K562 (cell line): Measurements from ENCODE around the gene NEFH. TPM values are rescaled to one million over a fixed set of nuclear protein-coding genes. Genes with fewer than 3 reads are reported as not detected.

Source experiments
- ATAC-seq: fragments of 200-7000 bp; cut with Tn5 transposase; 3 replicates; pipeline ENCODE4 v1.9.1; 2020; ENCODE audit warnings: moderate library complexity
- BruUV-seq: library from RNA; stranded (reverse); fragments of 400-500 nt; replicated peaks from 2 replicates; lab custom pipeline; 2021; lab: Mats Ljungman, UMichigan
- CTCF ChIA-PET: fragments of 300-600 bp; formaldehyde crosslinking; extraction: SDS; loops from one replicate; lab custom pipeline; 2021; ENCODE audit warnings: low intra/inter-chr PET ratio; lab: Yijun Ruan, JAX
- POLR2A ChIA-PET: fragments of 300-600, 350-650 bp; sonication (Branson Sonifier 250); formaldehyde crosslinking; extraction: SDS; loops from one replicate; lab custom pipeline; 2021; ENCODE audit warnings: antibody characterized with exemption, inconsistent platforms; lab: Yijun Ruan, JAX
- DNase-seq, 4 experiments: peaks; one replicate each; pipeline versions ENCODE4 v3.0.0 to v3.0.0-alpha.2; 2011 to 2018; ENCODE audit warnings: low spot score in 3 of 4, mixed read lengths in 3 of 4; ENCODE audit errors: extremely low read depth in 1 of 4
- FAIRE-seq: peaks from 2 replicates; lab custom pipeline; 2011; peaks lifted over from hg19 to GRCh38; lab: Jason Lieb, UNC
- H2AFZ ChIP-seq: 2 replicates; pipeline ENCODE4 v1.6.0; 2011; ENCODE audit warnings: low read depth, low read length, control low read depth, inconsistent platforms
- H3K27ac ChIP-seq: fragments of 200-600 bp; 3 replicates; pipeline ENCODE4 v1.8.0; 2011; ENCODE audit warnings: low read depth, mild to moderate bottlenecking, control low read depth, inconsistent platforms, low read length, moderate library complexity, mixed read lengths; ENCODE audit errors: extremely low read depth
- H3K27me3 ChIP-seq, 2 experiments: fragments of 300-600 bp in 1 of 2; 2 replicates in 1 of 2; 3 replicates in 1 of 2; pipeline versions ENCODE4 v1.6.0 to v1.8.0; 2011; ENCODE audit warnings: inconsistent platforms in 2 of 2, low read length in 2 of 2, mild to moderate bottlenecking in 1 of 2, mixed read lengths in 1 of 2, moderate library complexity in 1 of 2; ENCODE audit not compliant: control insufficient read depth in 2 of 2, insufficient read depth in 2 of 2
- H3K36me3 ChIP-seq: fragments of 300-600 bp; 3 replicates; pipeline ENCODE4 v1.8.0; 2011; ENCODE audit warnings: mild to moderate bottlenecking, low read length, inconsistent platforms; ENCODE audit not compliant: control insufficient read depth, insufficient read depth
- H3K4me1 ChIP-seq, 2 experiments: fragments of 200-600 bp in 1 of 2; replicated peaks in 1 of 2; 2 replicates in 1 of 2; 3 replicates in 1 of 2; pipeline versions ENCODE4 v1.5.1 to v1.8.0; 2011; ENCODE audit warnings: inconsistent platforms in 2 of 2, low read length in 2 of 2, mild to moderate bottlenecking in 1 of 2, mixed read lengths in 1 of 2, moderate library complexity in 1 of 2; ENCODE audit not compliant: control insufficient read depth in 2 of 2, insufficient read depth in 2 of 2
- H3K4me2 ChIP-seq: 2 replicates; pipeline ENCODE4 v1.6.1; 2011; ENCODE audit warnings: low read length, control low read depth, inconsistent platforms, mixed read lengths; ENCODE audit not compliant: insufficient read depth
- H3K4me3 ChIP-seq: fragments of 200-600 bp; sonication (generic), shearing (Covaris generic); 2 replicates; pipeline ENCODE4 v1.5.1; 2016; ENCODE audit warnings: control low read depth, inconsistent platforms
- H3K79me2 ChIP-seq: fragments of 200-600 bp; 3 replicates; pipeline ENCODE4 v1.8.0; 2011; ENCODE audit warnings: low read length, inconsistent platforms; ENCODE audit not compliant: control insufficient read depth, insufficient read depth
- H3K9ac ChIP-seq, 2 experiments: 2 replicates each; pipeline versions ENCODE4 v1.6.0 to v1.6.1; 2011; ENCODE audit warnings: low read depth in 2 of 2, low read length in 2 of 2, control low read depth in 1 of 2, inconsistent platforms in 1 of 2, mild to moderate bottlenecking in 1 of 2, mixed read lengths in 1 of 2; ENCODE audit not compliant: insufficient read depth in 1 of 2
- H3K9me1 ChIP-seq: one replicate; pipeline ENCODE4 v1.6.0; 2011; ENCODE audit warnings: inconsistent platforms, mild to moderate bottlenecking, low read length, moderate library complexity; ENCODE audit not compliant: control insufficient read depth, insufficient read depth
- H3K9me3 ChIP-seq: replicated peaks from 2 replicates; pipeline ENCODE4 v1.5.1; 2011; ENCODE audit warnings: low read depth, low read length, inconsistent platforms; ENCODE audit not compliant: control insufficient read depth, insufficient read depth
- H4K20me1 ChIP-seq: replicated peaks from 2 replicates; pipeline ENCODE4 v1.6.1; 2011; ENCODE audit warnings: low read length, inconsistent platforms, mixed read lengths; ENCODE audit not compliant: control insufficient read depth, insufficient read depth
- GABPB1 ChIP-seq: sonication (generic); formaldehyde crosslinking; IDR thresholded peaks from 2 replicates; pipeline ENCODE4 v1.8.0; 2022; ENCODE audit warnings: mild to moderate bottlenecking, missing genetic modification reagents
- IRF2 ChIP-seq: sonication (generic); formaldehyde crosslinking; IDR thresholded peaks from 2 replicates; pipeline ENCODE4 v1.8.1; 2022; ENCODE audit warnings: mild to moderate bottlenecking, missing genetic modification reagents
- RCOR1 ChIP-seq, 2 experiments: IDR thresholded peaks; 2 replicates each; pipeline ENCODE4 v1.6.1; 2012; ENCODE audit warnings: low read depth in 2 of 2, low read length in 2 of 2, borderline replicate concordance in 1 of 2, improper control_type of control experiment in 1 of 2
- WGBS: fragments of 100-300 bp; shearing (Covaris generic); methylation state at CpG from one replicate; pipeline ENCODE4 v1.1.6; 2016; ENCODE audit warnings: low coverage, mixed read lengths; ENCODE audit not compliant: insufficient coverage; ENCODE audit errors: missing lambda C conversion rate; 5-methylcytosine and 5-hydroxymethylcytosine counted together
- in situ Hi-C: fragments of 300-500 bp; cut with MboI; formaldehyde crosslinking; loops from 4 replicates; pipeline ENCODE4 v1.15.0; 2018; ENCODE audit warnings: inconsistent platforms, mixed read lengths
- intact Hi-C: fragments of 100-400 bp; cut with micrococcal nuclease; formaldehyde crosslinking; loops from 2 replicates; pipeline ENCODE4 v1.14.2; 2022
- polyA plus RNA-seq, 8 experiments: library from polyadenylated mRNA; depleted of rRNA in 4 of 8; stranded (reverse) in 5 of 8; unstranded in 3 of 8; fragments of >200 nt; fragmentation: Nextera tagmentation in 2 of 8; fragmentation: Illumina TruSeq in 1 of 8; extraction: Ambion mirVana in 2 of 8; extraction: Trizol in 1 of 8; gene quantifications; 2 replicates each; pipeline versions ENCODE4 v1.2.1 to v1.2.3, GENCODE V29; 2011 to 2014; ENCODE audit warnings: inconsistent platforms in 1 of 8, missing spikeins in 1 of 8
- total RNA-seq, 7 experiments: library from RNA; depleted of rRNA in 6 of 7; stranded (reverse); fragments of >200 nt in 6 of 7; fragmentation: Illumina TruSeq in 2 of 7; extraction: Trizol in 2 of 7; gene quantifications; 2 replicates each; pipeline versions ENCODE4 v1.2.1 to v1.2.3, GENCODE V29; 2011 to 2021; ENCODE audit warnings: low replicate concordance in 1 of 7
- TF ChIP-seq, protein P1 (sequence below): sonication (generic); formaldehyde crosslinking; IDR thresholded peaks from 2 replicates; pipeline ENCODE4 v1.8.0; 2022; ENCODE audit warnings: mild to moderate bottlenecking, missing genetic modification reagents
- TF ChIP-seq, protein P2 (sequence below): fragments of 450-650 bp; IDR thresholded peaks from 2 replicates; pipeline ENCODE4 v1.6.1; 2016; ENCODE audit warnings: mild to moderate bottlenecking
- TF ChIP-seq, protein P3 (sequence below): sonication (generic); formaldehyde crosslinking; IDR thresholded peaks from 2 replicates; pipeline ENCODE4 v1.8.0; 2022; ENCODE audit warnings: mild to moderate bottlenecking, missing genetic modification reagents

The NEFH gene
- total and polyA plus RNA-seq, 9 of the 15 experiments (the other 6 are each of a cell fraction or from before 2014, with no cell fraction given) = 2.3 to 26.9 (median 10.8) TPM

GRCh38 chr22:29478326-29479276 lies 1.4 kb upstream of the NEFH start:
- in situ Hi-C loops = no loop called here
- Histone ChIP-seq H3K9me1 (peaks cover 10% of the 10 kb centered on the region), H3K27me3 (no peaks in the 10 kb centered on the region), H3K36me3 (peaks cover 11% of the 10 kb centered on the region; the same call in 1 of the 3 replicates), H3K4me3 (no peak overlapping the region), H3K79me2 (peaks cover 42% of the 10 kb centered on the region), H3K9ac (peak overlapping the region in 1 of 2 experiments; percentile 61; a peak in 1 of 4 replicates), H3K27ac (no peak overlapping the region), H3K9me3 (no peaks in the 10 kb centered on the region), H3K4me1 (peaks cover 21 to 48% of the 10 kb centered on the region in 2 experiments; a peak in 4 of 5 replicates), H4K20me1 (peaks cover 19% of the 10 kb centered on the region; the same call in 1 of the 2 replicates), H2AFZ (no peak overlapping the region), H3K4me2 (no peak overlapping the region; the same call in none of the 2 replicates)
- ChIA-PET POLR2A (interaction anchor here (0.6 kb wide), 1 partner anchor 1629 kb away, joined by 3 read pairs; no protein-coding TSS in a partner anchor), CTCF (no interaction called here)
- no TSS peak for BruUV-seq
- DNase-seq (peak; percentile 53 to 67 (median 56)), ATAC-seq (peak; percentile 69), FAIRE-seq (peak; percentile 65)
- WGBS = 10% methylated on average over 15 of the region's 21 CpGs
- intact Hi-C loops = no loop called here
- TF ChIP-seq, protein P1, sequence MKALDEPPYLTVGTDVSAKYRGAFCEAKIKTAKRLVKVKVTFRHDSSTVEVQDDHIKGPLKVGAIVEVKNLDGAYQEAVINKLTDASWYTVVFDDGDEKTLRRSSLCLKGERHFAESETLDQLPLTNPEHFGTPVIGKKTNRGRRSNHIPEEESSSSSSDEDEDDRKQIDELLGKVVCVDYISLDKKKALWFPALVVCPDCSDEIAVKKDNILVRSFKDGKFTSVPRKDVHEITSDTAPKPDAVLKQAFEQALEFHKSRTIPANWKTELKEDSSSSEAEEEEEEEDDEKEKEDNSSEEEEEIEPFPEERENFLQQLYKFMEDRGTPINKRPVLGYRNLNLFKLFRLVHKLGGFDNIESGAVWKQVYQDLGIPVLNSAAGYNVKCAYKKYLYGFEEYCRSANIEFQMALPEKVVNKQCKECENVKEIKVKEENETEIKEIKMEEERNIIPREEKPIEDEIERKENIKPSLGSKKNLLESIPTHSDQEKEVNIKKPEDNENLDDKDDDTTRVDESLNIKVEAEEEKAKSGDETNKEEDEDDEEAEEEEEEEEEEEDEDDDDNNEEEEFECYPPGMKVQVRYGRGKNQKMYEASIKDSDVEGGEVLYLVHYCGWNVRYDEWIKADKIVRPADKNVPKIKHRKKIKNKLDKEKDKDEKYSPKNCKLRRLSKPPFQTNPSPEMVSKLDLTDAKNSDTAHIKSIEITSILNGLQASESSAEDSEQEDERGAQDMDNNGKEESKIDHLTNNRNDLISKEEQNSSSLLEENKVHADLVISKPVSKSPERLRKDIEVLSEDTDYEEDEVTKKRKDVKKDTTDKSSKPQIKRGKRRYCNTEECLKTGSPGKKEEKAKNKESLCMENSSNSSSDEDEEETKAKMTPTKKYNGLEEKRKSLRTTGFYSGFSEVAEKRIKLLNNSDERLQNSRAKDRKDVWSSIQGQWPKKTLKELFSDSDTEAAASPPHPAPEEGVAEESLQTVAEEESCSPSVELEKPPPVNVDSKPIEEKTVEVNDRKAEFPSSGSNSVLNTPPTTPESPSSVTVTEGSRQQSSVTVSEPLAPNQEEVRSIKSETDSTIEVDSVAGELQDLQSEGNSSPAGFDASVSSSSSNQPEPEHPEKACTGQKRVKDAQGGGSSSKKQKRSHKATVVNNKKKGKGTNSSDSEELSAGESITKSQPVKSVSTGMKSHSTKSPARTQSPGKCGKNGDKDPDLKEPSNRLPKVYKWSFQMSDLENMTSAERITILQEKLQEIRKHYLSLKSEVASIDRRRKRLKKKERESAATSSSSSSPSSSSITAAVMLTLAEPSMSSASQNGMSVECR (CRISPR knock-in tag) = peak; percentile 68
- TF ChIP-seq, protein P2, sequence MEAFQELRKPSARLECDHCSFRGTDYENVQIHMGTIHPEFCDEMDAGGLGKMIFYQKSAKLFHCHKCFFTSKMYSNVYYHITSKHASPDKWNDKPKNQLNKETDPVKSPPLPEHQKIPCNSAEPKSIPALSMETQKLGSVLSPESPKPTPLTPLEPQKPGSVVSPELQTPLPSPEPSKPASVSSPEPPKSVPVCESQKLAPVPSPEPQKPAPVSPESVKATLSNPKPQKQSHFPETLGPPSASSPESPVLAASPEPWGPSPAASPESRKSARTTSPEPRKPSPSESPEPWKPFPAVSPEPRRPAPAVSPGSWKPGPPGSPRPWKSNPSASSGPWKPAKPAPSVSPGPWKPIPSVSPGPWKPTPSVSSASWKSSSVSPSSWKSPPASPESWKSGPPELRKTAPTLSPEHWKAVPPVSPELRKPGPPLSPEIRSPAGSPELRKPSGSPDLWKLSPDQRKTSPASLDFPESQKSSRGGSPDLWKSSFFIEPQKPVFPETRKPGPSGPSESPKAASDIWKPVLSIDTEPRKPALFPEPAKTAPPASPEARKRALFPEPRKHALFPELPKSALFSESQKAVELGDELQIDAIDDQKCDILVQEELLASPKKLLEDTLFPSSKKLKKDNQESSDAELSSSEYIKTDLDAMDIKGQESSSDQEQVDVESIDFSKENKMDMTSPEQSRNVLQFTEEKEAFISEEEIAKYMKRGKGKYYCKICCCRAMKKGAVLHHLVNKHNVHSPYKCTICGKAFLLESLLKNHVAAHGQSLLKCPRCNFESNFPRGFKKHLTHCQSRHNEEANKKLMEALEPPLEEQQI = peak; percentile 22; the same call in 1 of the 2 replicates
- TF ChIP-seq IRF2 (CRISPR knock-in tag) (no peak), RCOR1 (IDR thresholded peaks at IDR 0.05; ENCODE audit: borderline replicate concordance in 1 of 2, low read depth in 2 of 2, low read length in 2 of 2) (peak in 1 of 2 experiments; percentile 63; a peak in 1 of 4 replicates), GABPB1 (0 out of 2 replicates have a peak, but pooled peaks have one; percentile 36)
- TF ChIP-seq, protein P3, sequence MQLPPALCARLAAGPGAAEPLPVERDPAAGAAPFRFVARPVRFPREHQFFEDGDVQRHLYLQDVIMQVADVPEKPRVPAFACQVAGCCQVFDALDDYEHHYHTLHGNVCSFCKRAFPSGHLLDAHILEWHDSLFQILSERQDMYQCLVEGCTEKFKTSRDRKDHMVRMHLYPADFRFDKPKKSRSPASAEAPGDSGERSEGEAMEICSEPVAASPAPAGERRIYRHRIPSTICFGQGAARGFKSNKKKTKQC (CRISPR knock-in tag) = peak; percentile 86
